Left ventricle myocardium inferior (tissue), 1 donor: ENCODE results near the gene PYHIN1. TPM values are rescaled to one million over a fixed set of nuclear protein-coding genes. Genes with fewer than 3 reads are reported as not detected.

Source experiments
- DNase-seq: peaks from one replicate; pipeline ENCODE4 v3.0.0-alpha.2; 2020
- H3K27ac ChIP-seq: fragments of 200-600 bp; replicated peaks from 2 replicates; pipeline ENCODE4 v1.8.0; 2021
- H3K27me3 ChIP-seq: fragments of 200-600 bp; 2 replicates; pipeline ENCODE4 v1.8.0; 2021; ENCODE audit warnings: low read depth
- H3K36me3 ChIP-seq: fragments of 200-600 bp; 2 replicates; pipeline ENCODE4 v1.8.0; 2021
- H3K4me1 ChIP-seq: fragments of 200-600 bp; 2 replicates; pipeline ENCODE4 v1.8.0; 2021
- H3K4me3 ChIP-seq: fragments of 200-600 bp; 2 replicates; pipeline ENCODE4 v1.8.0; 2021; ENCODE audit warnings: mild to moderate bottlenecking, moderate library complexity
- H3K9me3 ChIP-seq: fragments of 200-600 bp; replicated peaks from 2 replicates; pipeline ENCODE4 v1.8.0; 2021
- intact Hi-C: fragments of 100-400 bp; cut with micrococcal nuclease; formaldehyde crosslinking; loops from one replicate; pipeline ENCODE4 v1.11.0; 2022
- total RNA-seq: library from RNA; stranded (reverse); fragmentation: NEBNext Ultra II Directional; extraction: Animal tissue kit (Norgen Biotek cat#: 25700); gene quantifications from one replicate; pipeline ENCODE4 v1.2.1, GENCODE V29; 2021
- TF ChIP-seq, protein P1 (sequence below): fragments of 200-600 bp; IDR thresholded peaks from 2 replicates; pipeline ENCODE4 v1.8.0; 2021; ENCODE audit warnings: antibody characterized with exemption, mild to moderate bottlenecking, borderline replicate concordance
- donor health status: DM: no; HTN: yes; CAD: no; lungs with severe emphysema.

Gene PYHIN1
- total RNA-seq, 1 donor from 2014 or later: 0.11 TPM

- Histone ChIP-seq H3K4me3 (no peak overlapping the region), H3K27ac (no peak overlapping the region), H3K36me3 (no peaks in the 10 kb centered on the region), H3K9me3 (no peaks in the 10 kb centered on the region), H3K27me3 (peaks cover 22% of the 10 kb centered on the region), H3K4me1 (no peaks in the 10 kb centered on the region)
- intact Hi-C loops: no loop called here
- DNase-seq: no peak
- TF ChIP-seq, protein P1, sequence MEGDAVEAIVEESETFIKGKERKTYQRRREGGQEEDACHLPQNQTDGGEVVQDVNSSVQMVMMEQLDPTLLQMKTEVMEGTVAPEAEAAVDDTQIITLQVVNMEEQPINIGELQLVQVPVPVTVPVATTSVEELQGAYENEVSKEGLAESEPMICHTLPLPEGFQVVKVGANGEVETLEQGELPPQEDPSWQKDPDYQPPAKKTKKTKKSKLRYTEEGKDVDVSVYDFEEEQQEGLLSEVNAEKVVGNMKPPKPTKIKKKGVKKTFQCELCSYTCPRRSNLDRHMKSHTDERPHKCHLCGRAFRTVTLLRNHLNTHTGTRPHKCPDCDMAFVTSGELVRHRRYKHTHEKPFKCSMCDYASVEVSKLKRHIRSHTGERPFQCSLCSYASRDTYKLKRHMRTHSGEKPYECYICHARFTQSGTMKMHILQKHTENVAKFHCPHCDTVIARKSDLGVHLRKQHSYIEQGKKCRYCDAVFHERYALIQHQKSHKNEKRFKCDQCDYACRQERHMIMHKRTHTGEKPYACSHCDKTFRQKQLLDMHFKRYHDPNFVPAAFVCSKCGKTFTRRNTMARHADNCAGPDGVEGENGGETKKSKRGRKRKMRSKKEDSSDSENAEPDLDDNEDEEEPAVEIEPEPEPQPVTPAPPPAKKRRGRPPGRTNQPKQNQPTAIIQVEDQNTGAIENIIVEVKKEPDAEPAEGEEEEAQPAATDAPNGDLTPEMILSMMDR: no peak
These were observed 29.8 kb downstream of the PYHIN1 start for GRCh38 chr1:158961178-158961577.

GRCh38 chr1:158962983-158963382 is 31.6 kb downstream of the PYHIN1 start:
- Histone ChIP-seq H3K27me3 (peaks cover 22% of the 10 kb centered on the region), H3K4me1 (no peaks in the 10 kb centered on the region)
- DNase-seq: no peak

DNA sequence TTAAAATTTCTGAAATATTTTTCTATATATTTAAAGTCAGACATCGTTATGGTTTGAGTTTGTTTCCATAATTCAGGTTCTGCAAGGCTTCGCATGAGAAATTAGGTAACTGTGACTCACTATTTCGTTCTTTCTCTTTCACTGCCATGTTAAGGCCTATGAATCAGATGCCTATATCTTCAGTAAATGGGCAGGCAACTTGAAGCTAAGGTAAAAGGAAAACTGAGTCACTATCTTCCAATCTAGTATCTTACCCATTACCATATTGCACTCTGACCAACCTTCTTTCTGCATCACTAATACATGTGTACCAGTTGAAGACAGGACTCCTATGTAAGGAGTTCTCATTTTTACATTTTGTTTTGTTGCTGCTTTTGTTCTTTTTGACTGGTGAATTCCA is 37.8 kb downstream of the PYHIN1 start:
- intact Hi-C loops: no loop called here
- H3K36me3 ChIP-seq: no peaks in the 10 kb centered on the region
- no peaks in the 10 kb centered on the region for H3K4me1 ChIP-seq
- H3K4me3 ChIP-seq: no peak overlapping the region
- DNase-seq: no peak
- H3K27ac ChIP-seq: no peak overlapping the region
- no peaks in the 10 kb centered on the region for H3K27me3 ChIP-seq
- TF ChIP-seq, protein P1: no peak
- H3K9me3 ChIP-seq: no peaks in the 10 kb centered on the region

More at GRCh38 chr1:158962983-158963382, 31.6 kb downstream of the PYHIN1 start:
- no peak overlapping the region for H3K4me3 ChIP-seq
- H3K27ac ChIP-seq: no peak overlapping the region
- intact Hi-C loops: no loop called here
- TF ChIP-seq, protein P1: no peak
- no peaks in the 10 kb centered on the region for H3K9me3 ChIP-seq
- no peaks in the 10 kb centered on the region for H3K36me3 ChIP-seq

GRCh38 chr1:158969855-158970254 is 38.5 kb downstream of the PYHIN1 start:
- no peak for DNase-seq
- no peaks in the 10 kb centered on the region for H3K4me1 ChIP-seq
- TF ChIP-seq, protein P1: no peak
- intact Hi-C loops: no loop called here
- no peak overlapping the region for H3K4me3 ChIP-seq
- no peaks in the 10 kb centered on the region for H3K9me3 ChIP-seq
- no peak overlapping the region for H3K27ac ChIP-seq
- H3K27me3 ChIP-seq: no peaks in the 10 kb centered on the region
- no peaks in the 10 kb centered on the region for H3K36me3 ChIP-seq

DNA sequence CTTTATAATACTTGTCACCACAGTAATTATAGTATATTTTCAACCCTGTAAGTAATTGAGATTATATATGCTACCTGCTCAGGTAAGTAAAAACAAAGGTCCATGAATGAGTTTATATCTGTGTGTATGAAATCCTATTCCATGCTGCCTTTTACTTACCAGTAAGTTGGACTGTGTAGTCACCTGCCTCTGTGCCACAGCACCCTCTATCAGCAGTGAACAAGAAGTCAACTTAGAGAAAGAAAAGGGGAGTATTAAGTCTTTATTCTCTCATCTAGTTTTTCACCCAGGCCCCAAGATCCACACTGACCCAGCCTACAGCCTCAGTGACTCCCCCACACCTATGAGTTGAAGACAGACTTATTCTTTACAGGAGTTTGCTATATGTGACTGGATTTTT is 41.5 kb downstream of the PYHIN1 start:
- Histone ChIP-seq H3K27me3 (no peaks in the 10 kb centered on the region), H3K27ac (no peak overlapping the region), H3K4me3 (no peak overlapping the region), H3K9me3 (no peaks in the 10 kb centered on the region), H3K36me3 (no peaks in the 10 kb centered on the region), H3K4me1 (no peaks in the 10 kb centered on the region)
- no peak for DNase-seq
- intact Hi-C loops: no loop called here
- TF ChIP-seq, protein P1: no peak

DNA sequence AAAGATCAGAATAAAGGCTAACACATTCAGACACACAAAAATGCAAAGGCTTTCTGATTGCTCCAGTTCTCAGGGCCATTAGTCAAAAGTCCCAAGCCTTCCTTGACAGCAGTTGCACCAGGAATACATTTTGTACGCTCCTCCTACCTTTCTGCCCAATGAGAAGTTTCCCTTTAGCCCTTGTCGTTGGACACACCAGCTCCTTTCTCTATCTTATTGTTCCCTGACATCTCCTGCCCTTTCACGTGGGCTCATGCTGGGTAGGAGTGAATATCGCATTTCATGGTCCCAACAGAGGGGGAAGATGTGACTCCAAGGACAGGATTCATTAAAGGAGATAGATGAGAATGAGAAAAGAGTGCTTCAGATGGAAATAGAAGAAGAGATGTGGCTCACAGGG is 44.9 kb downstream of the PYHIN1 start:
- Histone ChIP-seq H3K27ac (no peak overlapping the region), H3K4me1 (no peaks in the 10 kb centered on the region), H3K36me3 (no peaks in the 10 kb centered on the region), H3K4me3 (no peak overlapping the region), H3K9me3 (peaks cover 16% of the 10 kb centered on the region), H3K27me3 (no peaks in the 10 kb centered on the region)
- DNase-seq: no peak
- intact Hi-C loops: no loop called here
- TF ChIP-seq, protein P1: no peak
